Peyer's patch (tissue), 4 donors: ENCODE measurements around the gene PTGDR2. TPM values are rescaled to one million over a fixed set of nuclear protein-coding genes. Genes with fewer than 3 reads are reported as not detected.

Experiments used
- DNase-seq, 3 donors: peaks; one replicate each; pipeline ENCODE4 v3.0.0-alpha.2; 2017 to 2019
- H3K27ac ChIP-seq, 4 donors: fragments of 200-600 bp; sonication (generic); one replicate each; pipeline ENCODE4 v1.5.1; 2016 to 2019
- H3K27me3 ChIP-seq, 2 donors: fragments of 200-600 bp; sonication (generic); one replicate each; pipeline ENCODE4 v1.5.1; 2019
- H3K36me3 ChIP-seq, 3 donors: fragments of 200-600 bp; sonication (generic); one replicate each; pipeline ENCODE4 v1.5.1; 2016 to 2019
- H3K4me1 ChIP-seq, 4 donors: fragments of 200-600 bp; sonication (generic); one replicate each; pipeline ENCODE4 v1.5.1; 2016 to 2019
- H3K4me3 ChIP-seq, 4 donors: fragments of 200-600 bp; sonication (generic); 1 replicate in 3 of 4; 2 replicates in 1 of 4; pipeline ENCODE4 v1.5.1; 2016 to 2019; ENCODE audit warnings: mild to moderate bottlenecking in 1 of 4
- H3K9me3 ChIP-seq, 4 donors: fragments of 200-600 bp; sonication (generic); one replicate each; pipeline ENCODE4 v1.5.1; 2016 to 2019; ENCODE audit warnings: mild to moderate bottlenecking in 1 of 4
- POLR2A ChIP-seq, 2 donors: fragments of 450-650 bp; IDR thresholded peaks; one replicate each; pipeline ENCODE4 v1.5.1; 2017; ENCODE audit warnings: antibody characterized with exemption in 2 of 2, mild to moderate bottlenecking in 2 of 2, moderate library complexity in 2 of 2
- total RNA-seq, 4 donors: library from RNA; depleted of rRNA; stranded (reverse); fragments of >200 nt; gene quantifications; one replicate each; pipeline ENCODE4 v1.1.0, GENCODE V29; 2016
- TF ChIP-seq, protein P1 (sequence below), 6 experiments: fragments of 450-650 bp in 4 of 6; fragments of 200-600 bp in 2 of 6; sonication (generic) in 1 of 6; IDR thresholded peaks; one replicate each; pipeline ENCODE4 v1.5.1; 2017 to 2019; ENCODE audit warnings: antibody characterized with exemption in 6 of 6, mild to moderate bottlenecking in 3 of 6, moderate library complexity in 1 of 6

The PTGDR2 gene
- total RNA-seq, 4 donors from 2014 or later = 1.5 to 18.2 (median 2.6) TPM

DNA sequence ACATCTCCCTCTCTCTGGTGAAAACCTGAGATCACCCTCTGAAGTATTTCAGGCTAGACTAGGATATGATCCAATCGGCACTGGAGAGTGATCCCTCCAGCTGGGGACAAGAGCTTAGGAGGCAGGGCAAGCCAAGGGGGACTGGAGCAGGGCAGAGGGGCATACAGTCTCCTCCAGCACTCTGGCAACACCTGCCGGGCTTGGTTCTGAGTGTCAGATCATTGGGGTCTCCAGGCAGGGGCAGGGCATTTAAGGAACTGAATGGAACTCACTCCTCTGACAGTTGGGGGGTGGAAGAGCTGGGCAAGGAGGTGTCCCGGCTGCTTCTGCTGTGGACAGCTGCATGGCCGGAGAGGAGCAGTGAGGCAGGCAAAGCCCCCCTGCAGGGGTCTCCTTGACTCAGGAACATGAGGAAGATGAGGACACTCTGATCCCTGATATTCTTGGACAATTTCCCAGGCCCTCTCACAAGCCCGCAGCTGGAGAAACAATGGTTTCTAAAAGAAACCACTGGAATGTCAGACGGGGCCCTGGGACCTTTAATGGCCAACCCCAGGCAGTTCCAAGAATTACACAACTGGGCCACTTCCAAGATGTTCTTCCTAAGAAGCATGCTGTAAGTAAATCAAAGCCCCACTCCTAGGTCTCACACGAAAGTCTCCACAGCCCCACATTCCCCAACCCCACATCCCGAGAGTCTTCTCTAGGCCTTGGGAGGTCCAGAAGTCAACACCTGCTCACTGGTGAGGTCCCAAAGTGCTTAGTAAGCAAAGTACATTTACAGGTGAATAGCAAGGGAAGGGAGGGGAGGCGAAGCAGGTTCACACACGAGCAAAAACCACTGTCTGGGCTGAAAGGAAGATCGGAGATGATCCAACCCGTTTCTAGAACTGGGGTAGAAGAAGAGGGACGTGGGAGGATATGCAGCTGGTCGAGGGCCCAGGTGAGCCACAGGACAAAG is 15.0 kb downstream of the PTGDR2 start:
- peak overlapping the region in 1 of 4 donors; percentile 82 for H3K4me3 ChIP-seq

DNA sequence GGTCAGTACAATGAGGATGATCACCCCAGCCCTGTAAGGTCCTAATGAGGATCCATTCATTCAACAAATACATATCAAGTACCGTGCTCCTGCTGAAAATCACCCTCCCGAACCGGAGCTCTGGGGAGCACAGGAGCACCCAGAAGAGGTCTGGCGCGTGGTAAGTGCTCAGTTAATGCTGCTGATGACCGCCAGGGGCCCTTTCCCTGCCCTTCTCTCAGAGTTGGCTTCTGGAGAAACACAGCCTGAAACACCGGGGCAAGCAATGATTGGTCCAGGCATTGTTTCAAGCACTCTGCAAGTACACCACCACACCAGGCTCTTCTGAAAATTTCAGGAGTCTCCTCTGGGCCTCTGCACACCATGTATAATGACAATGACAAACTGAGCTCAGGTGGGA is 17.6 kb downstream of the PTGDR2 start:
- Histone ChIP-seq H3K36me3 (no peaks in the 10 kb centered on the region), H3K4me1 (peaks cover 0 to 20% (median 11%) of the 10 kb centered on the region in 4 donors), H3K4me3 (no peak overlapping the region), H3K27ac (no peak overlapping the region), H3K27me3 (no peaks in the 10 kb centered on the region), H3K9me3 (no peaks in the 10 kb centered on the region)
- DNase-seq = no peak
- TF ChIP-seq, protein P1, sequence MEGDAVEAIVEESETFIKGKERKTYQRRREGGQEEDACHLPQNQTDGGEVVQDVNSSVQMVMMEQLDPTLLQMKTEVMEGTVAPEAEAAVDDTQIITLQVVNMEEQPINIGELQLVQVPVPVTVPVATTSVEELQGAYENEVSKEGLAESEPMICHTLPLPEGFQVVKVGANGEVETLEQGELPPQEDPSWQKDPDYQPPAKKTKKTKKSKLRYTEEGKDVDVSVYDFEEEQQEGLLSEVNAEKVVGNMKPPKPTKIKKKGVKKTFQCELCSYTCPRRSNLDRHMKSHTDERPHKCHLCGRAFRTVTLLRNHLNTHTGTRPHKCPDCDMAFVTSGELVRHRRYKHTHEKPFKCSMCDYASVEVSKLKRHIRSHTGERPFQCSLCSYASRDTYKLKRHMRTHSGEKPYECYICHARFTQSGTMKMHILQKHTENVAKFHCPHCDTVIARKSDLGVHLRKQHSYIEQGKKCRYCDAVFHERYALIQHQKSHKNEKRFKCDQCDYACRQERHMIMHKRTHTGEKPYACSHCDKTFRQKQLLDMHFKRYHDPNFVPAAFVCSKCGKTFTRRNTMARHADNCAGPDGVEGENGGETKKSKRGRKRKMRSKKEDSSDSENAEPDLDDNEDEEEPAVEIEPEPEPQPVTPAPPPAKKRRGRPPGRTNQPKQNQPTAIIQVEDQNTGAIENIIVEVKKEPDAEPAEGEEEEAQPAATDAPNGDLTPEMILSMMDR (IDR thresholded peaks at IDR 0.05) = no peak
- no peak for TF ChIP-seq POLR2A (IDR thresholded peaks at IDR 0.05)

More for the DNA sequence above, 15.0 kb downstream of the PTGDR2 start:
- Histone ChIP-seq H3K9me3 (no peaks in the 10 kb centered on the region), H3K27ac (peak overlapping the region; percentile 44 to 77 (median 72)), H3K4me1 (peaks cover 0 to 44% (median 12%) of the 10 kb centered on the region in 4 donors), H3K36me3 (no peaks in the 10 kb centered on the region), H3K27me3 (no peaks in the 10 kb centered on the region)
- peak in 1 of 3 donors; percentile 55 for DNase-seq
- TF ChIP-seq POLR2A (IDR thresholded peaks at IDR 0.05) = no peak
- TF ChIP-seq, protein P1 (IDR thresholded peaks at IDR 0.05) = no peak

DNA sequence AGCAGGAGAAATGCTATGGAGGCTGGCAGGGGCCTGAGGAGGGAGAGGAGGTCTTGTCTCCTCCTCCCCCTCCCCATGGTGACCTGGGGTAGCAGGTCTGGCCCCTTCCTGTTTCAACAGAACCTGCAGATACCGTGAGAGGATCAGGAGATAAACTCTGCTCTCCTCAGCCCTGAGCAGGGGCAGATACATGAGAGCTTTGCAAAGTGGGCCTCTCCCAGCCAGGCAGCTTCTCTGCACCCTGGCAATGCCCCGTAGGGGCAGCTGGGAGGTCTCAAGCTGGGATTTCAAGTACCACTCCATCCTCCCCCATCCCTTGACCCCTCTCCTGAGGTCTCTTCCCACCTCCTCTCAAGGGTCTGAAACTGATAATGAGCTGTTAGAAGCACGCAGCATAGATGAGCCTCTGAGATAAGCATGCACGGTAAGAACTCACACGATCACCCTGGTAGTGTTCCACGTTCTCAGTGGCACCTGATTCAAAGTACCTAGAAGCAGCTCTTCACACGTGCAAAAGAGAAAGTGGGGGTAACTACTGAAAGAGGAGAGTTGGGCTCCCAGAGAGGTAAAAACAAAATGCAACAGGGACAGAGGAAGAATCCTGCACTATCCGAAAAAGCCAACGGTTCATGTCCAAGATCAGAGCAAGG is 18.8 kb downstream of the PTGDR2 start:
- Histone ChIP-seq H3K27ac (no peak overlapping the region), H3K36me3 (no peaks in the 10 kb centered on the region), H3K9me3 (no peaks in the 10 kb centered on the region), H3K4me1 (peaks cover 0 to 12% (median 4%) of the 10 kb centered on the region in 4 donors), H3K4me3 (no peak overlapping the region), H3K27me3 (no peaks in the 10 kb centered on the region)
- no peak for TF ChIP-seq POLR2A (IDR thresholded peaks at IDR 0.05)
- TF ChIP-seq, protein P1 (IDR thresholded peaks at IDR 0.05) = no peak
- no peak for DNase-seq

DNA sequence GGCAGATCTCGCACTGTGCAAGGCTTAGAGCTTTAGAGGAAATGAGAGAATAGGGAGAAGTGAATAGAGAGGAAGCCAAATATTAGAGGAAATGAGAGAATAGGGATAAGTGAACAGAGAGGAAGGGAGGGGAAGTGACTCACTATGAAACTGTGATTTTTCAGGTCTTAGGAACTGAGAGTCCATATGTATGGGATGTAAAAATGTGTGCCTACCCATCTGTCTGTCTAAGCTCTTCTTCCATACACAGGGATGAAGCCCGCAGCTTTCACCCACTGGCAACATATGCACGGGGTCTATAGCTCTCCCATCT is 20.3 kb downstream of the PTGDR2 start:
- TF ChIP-seq, protein P1 (IDR thresholded peaks at IDR 0.05) = no peak
- TF ChIP-seq POLR2A (IDR thresholded peaks at IDR 0.05) = no peak
- Histone ChIP-seq H3K9me3 (no peaks in the 10 kb centered on the region), H3K36me3 (no peaks in the 10 kb centered on the region), H3K27ac (no peak overlapping the region), H3K27me3 (no peaks in the 10 kb centered on the region), H3K4me3 (no peak overlapping the region), H3K4me1 (peaks cover 0 to 1% (median 0%) of the 10 kb centered on the region in 4 donors)
- DNase-seq = no peak

DNA sequence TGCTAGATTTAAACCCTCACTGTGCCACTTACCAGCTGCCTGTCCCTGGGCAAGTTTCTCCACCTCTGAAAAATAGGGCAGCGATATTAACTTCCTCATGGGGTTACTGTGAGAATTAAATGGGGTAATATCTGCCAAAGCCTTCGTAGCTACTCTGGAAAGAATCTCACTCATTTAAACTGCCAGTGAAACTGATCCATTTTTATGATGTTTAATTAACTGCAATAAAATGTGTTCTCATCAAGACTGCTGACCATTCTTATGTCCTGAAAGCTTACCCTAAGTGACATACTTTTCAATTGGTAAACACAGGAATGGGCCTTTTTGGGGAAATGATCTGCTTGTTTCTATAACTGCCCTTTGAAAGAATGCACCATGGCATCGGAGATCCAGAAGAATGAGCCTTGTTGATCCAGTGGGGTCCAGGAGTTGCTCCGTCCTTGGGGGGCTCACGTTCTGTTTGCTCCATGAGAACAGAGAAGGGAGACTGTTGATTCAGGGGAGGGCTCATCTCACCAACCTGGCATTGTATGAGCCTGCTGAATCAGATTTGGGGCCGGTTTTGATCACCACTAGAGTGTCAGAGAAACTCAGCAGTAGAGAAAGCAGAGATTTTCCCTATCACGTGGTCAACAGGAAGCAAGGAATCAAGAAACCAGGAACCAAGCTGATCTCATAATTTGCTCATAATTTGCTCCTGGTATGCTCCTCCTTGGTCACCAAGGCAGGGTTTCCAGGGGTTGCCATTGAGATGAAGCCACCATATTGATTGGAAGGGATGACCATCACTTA is 20.8 kb downstream of the PTGDR2 start:
- no peaks in the 10 kb centered on the region for H3K9me3 ChIP-seq
- no peak overlapping the region for H3K27ac ChIP-seq
- no peaks in the 10 kb centered on the region for H3K4me1 ChIP-seq
- H3K4me3 ChIP-seq = no peak overlapping the region
- no peaks in the 10 kb centered on the region for H3K36me3 ChIP-seq
- no peaks in the 10 kb centered on the region for H3K27me3 ChIP-seq
- no peak for DNase-seq
- TF ChIP-seq, protein P1 (IDR thresholded peaks at IDR 0.05) = no peak
- TF ChIP-seq POLR2A (IDR thresholded peaks at IDR 0.05) = no peak
